CD14-positive monocyte (primary cell): ENCODE results near the gene OR5K1. TPM values are rescaled to one million over a fixed set of nuclear protein-coding genes. Genes with fewer than 3 reads are reported as not detected.

Experiments used
- DNase-seq, 3 donors: peaks; one replicate each; pipeline ENCODE4 v3.0.0-alpha.2; 2011 to 2022
- H2AFZ ChIP-seq: 2 replicates; pipeline ENCODE4 v1.6.0; 2012; ENCODE audit warnings: mild to moderate bottlenecking, low read depth, low read length, inconsistent platforms; ENCODE audit not compliant: insufficient read depth, poor library complexity, severe bottlenecking
- H3K27ac ChIP-seq, 2 donors: 1 replicate in 1 of 2; 2 replicates in 1 of 2; pipeline ENCODE4 v1.5.1; 2012 to 2013; ENCODE audit warnings: low read length in 2 of 2, control low read depth in 1 of 2, inconsistent platforms in 1 of 2, low read depth in 1 of 2, mild to moderate bottlenecking in 1 of 2
- H3K27me3 ChIP-seq, 2 donors: one replicate each; pipeline versions ENCODE4 v1.6.0 to v1.6.1; 2011 to 2013; ENCODE audit warnings: low read length in 2 of 2; ENCODE audit not compliant: control insufficient read depth in 2 of 2, insufficient read depth in 2 of 2
- H3K36me3 ChIP-seq, 2 donors: replicated peaks in 1 of 2; 1 replicate in 1 of 2; 2 replicates in 1 of 2; pipeline versions ENCODE4 v1.5.1 to v1.6.1; 2012 to 2013; ENCODE audit warnings: low read length in 2 of 2, control low read depth in 1 of 2, inconsistent platforms in 1 of 2, mild to moderate bottlenecking in 1 of 2; ENCODE audit not compliant: insufficient read depth in 2 of 2, control insufficient read depth in 1 of 2
- H3K4me1 ChIP-seq, 2 donors: 1 replicate in 1 of 2; 2 replicates in 1 of 2; pipeline versions ENCODE4 v1.5.1 to v1.6.1; 2012 to 2013; ENCODE audit warnings: low read length in 2 of 2, control low read depth in 1 of 2, inconsistent platforms in 1 of 2, mild to moderate bottlenecking in 1 of 2, moderate library complexity in 1 of 2; ENCODE audit not compliant: insufficient read depth in 2 of 2, control insufficient read depth in 1 of 2
- H3K4me2 ChIP-seq: replicated peaks from 2 replicates; pipeline ENCODE3; 2012; ENCODE audit warnings: low read length, moderate library complexity, mild to moderate bottlenecking; ENCODE audit not compliant: poor library complexity, severe bottlenecking; ENCODE audit errors: extremely low read depth
- H3K4me3 ChIP-seq, 3 experiments: fragments of 200-600 bp in 1 of 3; sonication (generic) in 1 of 3; replicated peaks in 1 of 3; 1 replicate in 2 of 3; 2 replicates in 1 of 3; pipeline ENCODE4 v1.5.1; 2011 to 2013; ENCODE audit warnings: low read length in 3 of 3, mild to moderate bottlenecking in 3 of 3, control low read depth in 2 of 3, low read depth in 2 of 3, inconsistent platforms in 1 of 3, moderate library complexity in 1 of 3
- H3K79me2 ChIP-seq: 2 replicates; pipeline ENCODE4 v1.6.0; 2012; ENCODE audit warnings: mild to moderate bottlenecking, control low read depth, inconsistent platforms, low read length, moderate library complexity; ENCODE audit not compliant: insufficient read depth
- H3K9ac ChIP-seq: 2 replicates; pipeline ENCODE4 v1.6.0; 2017; ENCODE audit warnings: low read length, mild to moderate bottlenecking; ENCODE audit not compliant: insufficient read depth, poor library complexity, severe bottlenecking
- H3K9me3 ChIP-seq, 2 donors: replicated peaks in 1 of 2; 1 replicate in 1 of 2; 2 replicates in 1 of 2; pipeline versions ENCODE4 v1.5.1 to v1.6.1; 2012 to 2013; ENCODE audit warnings: low read length in 2 of 2, control low read depth in 1 of 2; ENCODE audit not compliant: control insufficient read depth in 1 of 2, insufficient read depth in 1 of 2
- H4K20me1 ChIP-seq: 2 replicates; pipeline ENCODE4 v1.6.0; 2012; ENCODE audit warnings: mild to moderate bottlenecking, low read length, control low read depth, moderate library complexity; ENCODE audit not compliant: insufficient read depth
- H3K27ac Mint-ChIP-seq, 7 donors: one replicate each; pipeline ENCODE4 v1.8.0; 2020; ENCODE audit warnings: mild to moderate bottlenecking in 7 of 7, mixed read lengths in 7 of 7, moderate library complexity in 6 of 7, inconsistent platforms in 2 of 7
- H3K27me3 Mint-ChIP-seq, 3 donors: one replicate each; pipeline ENCODE4 v1.8.0; 2021 to 2022; ENCODE audit warnings: low read depth in 3 of 3, mild to moderate bottlenecking in 3 of 3, mixed read lengths in 3 of 3, moderate library complexity in 3 of 3, inconsistent platforms in 1 of 3
- H3K36me3 Mint-ChIP-seq, 2 donors: one replicate each; pipeline ENCODE4 v1.8.0; 2020; ENCODE audit warnings: mixed read lengths in 2 of 2, inconsistent platforms in 1 of 2, mild to moderate bottlenecking in 1 of 2
- H3K4me1 Mint-ChIP-seq: one replicate; pipeline ENCODE4 v1.8.0; 2020; ENCODE audit warnings: mild to moderate bottlenecking, mixed read lengths
- H3K4me3 Mint-ChIP-seq, 2 donors: one replicate each; pipeline ENCODE4 v1.8.0; 2020; ENCODE audit warnings: mild to moderate bottlenecking in 2 of 2, mixed read lengths in 2 of 2, moderate library complexity in 1 of 2
- H3K9me3 Mint-ChIP-seq, 7 donors: one replicate each; pipeline ENCODE4 v1.8.0; 2020 to 2022; ENCODE audit warnings: mixed read lengths in 7 of 7, mild to moderate bottlenecking in 6 of 7, moderate library complexity in 6 of 7, inconsistent platforms in 2 of 7
- CTCF ChIP-seq: fragments of 200-600 bp; IDR thresholded peaks from one replicate; pipeline ENCODE4 v1.8.0; 2022; ENCODE audit warnings: antibody characterized with exemption, mild to moderate bottlenecking
- WGBS: methylation state at CpG from one replicate; pipeline ENCODE4 v1.1.5; 2013; ENCODE audit warnings: missing lambda C conversion rate; ENCODE audit not compliant: insufficient coverage; 5-methylcytosine and 5-hydroxymethylcytosine counted together
- intact Hi-C, 2 donors: fragments of 100-400 bp; cut with micrococcal nuclease; formaldehyde crosslinking; loops; one replicate each; pipeline versions ENCODE4 v1.15.0 to v1.15.1; 2023
- polyA plus RNA-seq, 3 donors: library from polyadenylated mRNA; depleted of rRNA in 1 of 3; unstranded in 2 of 3; stranded (reverse) in 1 of 3; fragments of 300-500 nt in 2 of 3; fragments of >200 nt in 1 of 3; fragmentation: Illumina TruSeq in 2 of 3; gene quantifications; 1 replicate in 2 of 3; 2 replicates in 1 of 3; pipeline ENCODE4 v1.2.3, GENCODE V29; 2012 to 2021

Gene OR5K1
- polyA plus RNA-seq, 3 donors, result not detected

- H3K9ac ChIP-seq, result no peak within 1 kb of the TSS
- no peak within 1 kb of the TSS for H3K4me2 ChIP-seq
- no peak within 1 kb of the TSS for H3K27ac Mint-ChIP-seq
- peaks cover 0 to 3% of the 10 kb centered on the region in 2 donors for H3K27me3 ChIP-seq
- H4K20me1 ChIP-seq, result no peaks in the 10 kb centered on the region
- 100% methylated on average over 1 of the region's 2 CpGs for WGBS
- no peak for TF ChIP-seq CTCF
- peaks cover 1 to 9% (median 4%) of the 10 kb centered on the region in 3 donors for H3K27me3 Mint-ChIP-seq
- no peaks in the 10 kb centered on the region for H3K79me2 ChIP-seq
- intact Hi-C loops, result no loop called here
- no peak within 1 kb of the TSS for H3K4me3 ChIP-seq
- no peak within 1 kb of the TSS for H3K27ac ChIP-seq
- H3K9me3 Mint-ChIP-seq, result peaks cover 0 to 1% (median 0%) of the 10 kb centered on the region in 7 donors
- H3K36me3 Mint-ChIP-seq, result no peaks in the 10 kb centered on the region
- H2AFZ ChIP-seq, result no peak within 1 kb of the TSS
- H3K4me3 Mint-ChIP-seq, result no peak within 1 kb of the TSS
- H3K4me1 Mint-ChIP-seq, result no peaks in the 10 kb centered on the region
- H3K4me1 ChIP-seq, result no peaks in the 10 kb centered on the region
- H3K36me3 ChIP-seq, result no peaks in the 10 kb centered on the region
- no peak for DNase-seq
- H3K9me3 ChIP-seq, result no peaks in the 10 kb centered on the region
Measured at GRCh38 chr3:98497381-98497780, 34.4 kb downstream of the OR5K1 start, which contains the start of gene OR5K2. TSS of gene OR5K2 (plus strand) at chr3:98497681. CDS start at chr3:98497681, 0 bp downstream.

GRCh38 chr3:98500019-98500418 is 37.0 kb downstream of the OR5K1 start:
- Mint-ChIP-seq H3K27ac (peak overlapping the region in 1 of 7 donors; percentile 20), H3K4me3 (no peak overlapping the region), H3K36me3 (no peaks in the 10 kb centered on the region), H3K4me1 (no peaks in the 10 kb centered on the region), H3K27me3 (peaks cover 0 to 4% (median 1%) of the 10 kb centered on the region in 3 donors), H3K9me3 (peaks cover 0 to 1% (median 0%) of the 10 kb centered on the region in 7 donors)
- no peak overlapping the region for H3K4me3 ChIP-seq
- no peaks in the 10 kb centered on the region for H3K79me2 ChIP-seq
- H3K27ac ChIP-seq, result no peak overlapping the region
- H3K9ac ChIP-seq, result no peak overlapping the region
- H2AFZ ChIP-seq, result no peak overlapping the region
- H4K20me1 ChIP-seq, result no peaks in the 10 kb centered on the region
- no peaks in the 10 kb centered on the region for H3K27me3 ChIP-seq
- TF ChIP-seq CTCF, result no peak
- intact Hi-C loops, result no loop called here
- no CpG with 5 or more reads among the region's 4 CpGs for WGBS
- DNase-seq, result no peak
- H3K4me1 ChIP-seq, result no peaks in the 10 kb centered on the region
- no peak overlapping the region for H3K4me2 ChIP-seq
- no peaks in the 10 kb centered on the region for H3K9me3 ChIP-seq
- H3K36me3 ChIP-seq, result no peaks in the 10 kb centered on the region
